ENCODE results near the gene CHERP.

- no peak for TF ChIP-seq EZH2 (IDR thresholded peaks at IDR 0.05; ENCODE audit: borderline replicate concordance, low read length)
- no peak for TF ChIP-seq CTCF (IDR thresholded peaks at IDR 0.05; ENCODE audit: low read length)
Observed at GRCh38 chr19:16473875-16474392, 68.3 kb downstream of the CHERP start.
